Spinal cord (tissue), 10 donors: Measurements from ENCODE around the gene YPEL2. TPM values are rescaled to one million over a fixed set of nuclear protein-coding genes. Genes with fewer than 3 reads are reported as not detected.
A peak's percentile ranks its signal among the peaks of the same experiment; 100 is the strongest.

Experiments used
- DNase-seq, 6 donors: peaks; one replicate each; pipeline versions ENCODE4 v3.0.0 to v3.0.0-alpha.2; 2013 to 2015; ENCODE audit warnings: low spot score in 6 of 6, low read depth in 4 of 6
- H3K27ac ChIP-seq: one replicate; pipeline ENCODE4 v1.5.1; 2013; ENCODE audit warnings: low read depth, low read length, control low read depth
- H3K27me3 ChIP-seq: one replicate; pipeline ENCODE4 v1.6.1; 2013; ENCODE audit warnings: low read length; ENCODE audit not compliant: control insufficient read depth, insufficient read depth
- H3K36me3 ChIP-seq: one replicate; pipeline ENCODE4 v1.6.1; 2013; ENCODE audit warnings: low read length; ENCODE audit not compliant: control insufficient read depth, insufficient read depth
- H3K4me1 ChIP-seq: one replicate; pipeline ENCODE4 v1.6.1; 2013; ENCODE audit warnings: low read length; ENCODE audit not compliant: control insufficient read depth, insufficient read depth
- H3K4me3 ChIP-seq: one replicate; pipeline ENCODE4 v1.5.1; 2013; ENCODE audit warnings: low read depth, low read length, control low read depth
- H3K9me3 ChIP-seq: one replicate; pipeline ENCODE4 v1.6.1; 2013; ENCODE audit warnings: low read length; ENCODE audit not compliant: control insufficient read depth, insufficient read depth
- WGBS: methylation state at CpG from one replicate; pipeline ENCODE4 v1.1.5; 2013; ENCODE audit warnings: missing lambda C conversion rate; ENCODE audit not compliant: insufficient coverage; 5-methylcytosine and 5-hydroxymethylcytosine counted together
- polyA plus RNA-seq, 2 donors: library from polyadenylated mRNA; unstranded; fragments of 120-200 nt; gene quantifications; one replicate each; pipeline ENCODE4 v1.2.1, GENCODE V29; 2013; ENCODE audit not compliant: insufficient read length in 2 of 2
- total RNA-seq, 2 donors: library from RNA; depleted of rRNA in 1 of 2; stranded (reverse); fragments of 120-200 nt in 1 of 2; fragments of >200 nt in 1 of 2; gene quantifications; one replicate each; pipeline versions ENCODE4 v1.2.3 to v1.2.4, GENCODE V29; 2013 to 2014
- donor health status: healthy.

YPEL2 gene
- total and polyA plus RNA-seq, 4 donors: 11.5 to 36.7 (median 13.8) TPM

GRCh38 chr17:59428916-59429485 is 97.5 kb downstream of the YPEL2 start:
- 75% methylated on average over 4 of the region's 6 CpGs for whole genome bisulfite sequencing
- H3K4me1 ChIP-seq: peaks cover 18% of the 10 kb centered on the region
- no peak overlapping the region for H3K4me3 ChIP-seq
- no peaks in the 10 kb centered on the region for H3K27me3 ChIP-seq
- no peak overlapping the region for H3K27ac ChIP-seq
- no peaks in the 10 kb centered on the region for H3K9me3 ChIP-seq
- no peaks in the 10 kb centered on the region for H3K36me3 ChIP-seq
- DNase-seq: no peak

DNA sequence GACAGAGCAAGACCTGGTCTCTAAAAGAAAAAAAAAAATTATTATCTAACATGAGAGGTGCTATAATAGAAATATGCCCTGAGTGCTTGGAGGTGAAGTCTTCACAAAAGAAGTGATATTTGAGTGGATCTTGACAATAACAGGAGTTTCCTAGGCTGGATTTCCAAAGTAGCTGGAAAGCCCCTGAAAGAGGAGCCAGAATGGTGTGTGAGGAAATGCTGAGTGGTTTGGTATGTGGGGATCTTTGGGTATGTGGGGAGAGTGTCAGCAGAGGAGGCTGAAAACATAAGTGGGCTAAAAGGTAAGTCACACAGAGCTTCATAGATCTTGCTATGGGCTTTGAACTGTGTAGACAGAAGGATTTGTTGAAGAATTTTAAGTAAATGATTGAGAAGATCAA is 100.1 kb downstream of the YPEL2 start:
- H3K4me1 ChIP-seq: peaks cover 5% of the 10 kb centered on the region
- no peak for DNase-seq
- no peaks in the 10 kb centered on the region for H3K9me3 ChIP-seq
- H3K36me3 ChIP-seq: no peaks in the 10 kb centered on the region
- no peak overlapping the region for H3K4me3 ChIP-seq
- H3K27me3 ChIP-seq: no peaks in the 10 kb centered on the region
- H3K27ac ChIP-seq: no peak overlapping the region

GRCh38 chr17:59432657-59433056 is 101.2 kb downstream of the YPEL2 start:
- H3K36me3 ChIP-seq: no peaks in the 10 kb centered on the region
- WGBS: 38% methylated on average over 1 of the region's 1 CpG
- no peaks in the 10 kb centered on the region for H3K27me3 ChIP-seq
- no peak for DNase-seq
- peaks cover 15% of the 10 kb centered on the region for H3K4me1 ChIP-seq
- H3K27ac ChIP-seq: no peak overlapping the region
- H3K9me3 ChIP-seq: no peaks in the 10 kb centered on the region
- H3K4me3 ChIP-seq: no peak overlapping the region

DNA sequence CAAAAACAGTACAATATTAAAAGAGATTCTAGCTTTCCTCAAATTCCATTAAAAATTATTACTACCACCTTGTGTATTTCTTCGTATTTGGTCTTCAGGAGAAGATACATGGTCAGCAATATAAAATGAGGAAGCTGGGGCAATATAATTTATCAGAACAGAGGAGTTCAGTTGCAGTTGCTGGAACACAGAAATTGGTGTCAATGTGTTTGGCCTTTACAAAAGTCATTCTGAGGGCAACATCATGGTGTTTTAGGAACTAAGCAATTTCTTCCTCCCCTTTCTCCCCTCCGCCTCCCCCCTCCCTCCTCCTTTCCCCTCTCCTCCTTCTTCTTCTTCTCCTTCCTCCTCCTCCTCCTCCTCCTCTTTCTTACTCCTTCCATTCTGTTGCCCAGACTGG is 102.1 kb downstream of the YPEL2 start:
- WGBS: 83% methylated on average over 1 of the region's 2 CpGs
- Histone ChIP-seq H3K27ac (no peak overlapping the region), H3K9me3 (no peaks in the 10 kb centered on the region), H3K27me3 (no peaks in the 10 kb centered on the region), H3K4me1 (peaks cover 11% of the 10 kb centered on the region), H3K4me3 (no peak overlapping the region), H3K36me3 (no peaks in the 10 kb centered on the region)
- no peak for DNase-seq

DNA sequence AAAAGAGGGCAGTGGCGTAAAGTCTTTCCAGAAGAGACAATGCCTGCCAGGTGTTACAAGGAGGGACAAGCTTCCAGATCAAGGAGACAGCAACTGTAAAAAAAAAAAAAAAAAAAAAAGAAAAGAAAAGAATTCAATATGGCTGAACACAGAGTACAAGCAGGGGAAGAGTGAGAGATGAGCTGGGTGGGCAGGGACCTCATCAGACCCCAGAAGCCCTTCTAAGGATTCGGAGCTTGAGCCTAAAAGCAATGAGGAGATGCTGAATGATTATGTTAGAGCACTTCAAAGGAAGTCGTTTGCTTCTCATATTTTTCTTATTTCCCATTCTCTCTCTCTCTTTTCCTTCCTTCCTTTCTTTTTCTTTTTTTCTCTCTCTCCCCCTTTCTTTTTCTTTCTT is 103.0 kb downstream of the YPEL2 start:
- no peak for DNase-seq
- Histone ChIP-seq H3K9me3 (no peaks in the 10 kb centered on the region), H3K4me1 (peaks cover 11% of the 10 kb centered on the region), H3K27ac (no peak overlapping the region), H3K4me3 (no peak overlapping the region), H3K36me3 (no peaks in the 10 kb centered on the region), H3K27me3 (no peaks in the 10 kb centered on the region)
- WGBS: 86% methylated on average over 1 of the region's 3 CpGs

DNA sequence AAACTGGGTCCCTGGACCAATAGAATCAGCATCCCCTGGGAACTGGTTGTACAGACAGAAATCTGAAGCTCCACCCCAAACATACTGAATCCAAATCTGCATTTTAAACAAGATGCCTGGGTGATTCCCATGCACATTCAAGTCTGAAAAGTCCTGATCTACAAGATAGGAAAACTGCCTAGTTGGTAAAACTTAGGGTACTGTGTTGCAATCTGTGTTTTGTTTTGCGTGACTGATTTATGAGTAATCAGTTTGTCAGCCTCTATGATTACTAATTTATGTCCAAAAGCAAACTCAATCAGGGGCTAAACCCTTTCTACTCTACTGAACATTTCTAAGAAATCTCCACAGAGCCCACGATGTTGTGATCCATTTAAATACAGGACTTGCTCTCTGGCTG is 103.8 kb downstream of the YPEL2 start:
- no peaks in the 10 kb centered on the region for H3K9me3 ChIP-seq
- H3K36me3 ChIP-seq: no peaks in the 10 kb centered on the region
- no peak overlapping the region for H3K27ac ChIP-seq
- H3K4me3 ChIP-seq: no peak overlapping the region
- WGBS: no CpG with 5 or more reads among the region's 2 CpGs
- peaks cover 11% of the 10 kb centered on the region for H3K4me1 ChIP-seq
- DNase-seq: no peak
- no peaks in the 10 kb centered on the region for H3K27me3 ChIP-seq

GRCh38 chr17:59436900-59437299 is 105.4 kb downstream of the YPEL2 start:
- H3K9me3 ChIP-seq: no peaks in the 10 kb centered on the region
- no peaks in the 10 kb centered on the region for H3K27me3 ChIP-seq
- peak in 2 of 6 donors; percentile 43 to 46 for DNase-seq
- 67% methylated on average over 2 of the region's 4 CpGs for WGBS
- peaks cover 11% of the 10 kb centered on the region for H3K4me1 ChIP-seq
- no peak overlapping the region for H3K27ac ChIP-seq
- no peaks in the 10 kb centered on the region for H3K36me3 ChIP-seq
- H3K4me3 ChIP-seq: no peak overlapping the region

- H3K4me1 ChIP-seq: peaks cover 11% of the 10 kb centered on the region
- no peak overlapping the region for H3K27ac ChIP-seq
Observed at GRCh38 chr17:59437791-59438281, 106.4 kb downstream of the YPEL2 start.

GRCh38 chr17:59439262-59439661 is 107.8 kb downstream of the YPEL2 start:
- Histone ChIP-seq H3K9me3 (no peaks in the 10 kb centered on the region), H3K4me3 (no peak overlapping the region), H3K27me3 (no peaks in the 10 kb centered on the region), H3K27ac (no peak overlapping the region), H3K4me1 (peaks cover 11% of the 10 kb centered on the region), H3K36me3 (no peaks in the 10 kb centered on the region)
- DNase-seq: no peak
- WGBS: 90% methylated on average over 2 of the region's 4 CpGs

More at GRCh38 chr17:59437791-59438281, 106.4 kb downstream of the YPEL2 start:
- H3K9me3 ChIP-seq: no peaks in the 10 kb centered on the region
- WGBS: 77% methylated on average over 11 of the region's 12 CpGs
- no peaks in the 10 kb centered on the region for H3K27me3 ChIP-seq
- H3K4me3 ChIP-seq: no peak overlapping the region
- H3K36me3 ChIP-seq: no peaks in the 10 kb centered on the region
- DNase-seq: no peak

GRCh38 chr17:59439741-59440211 is 108.3 kb downstream of the YPEL2 start:
- Histone ChIP-seq H3K27ac (no peak overlapping the region), H3K4me1 (peaks cover 11% of the 10 kb centered on the region), H3K36me3 (no peaks in the 10 kb centered on the region), H3K9me3 (no peaks in the 10 kb centered on the region), H3K27me3 (no peaks in the 10 kb centered on the region), H3K4me3 (no peak overlapping the region)
- no peak for DNase-seq
- WGBS: 74% methylated on average over 3 of the region's 6 CpGs
